ELF-1 (cell line): ENCODE results near the gene PANX1.

ENCODE experiments used
- DNase-seq: peaks from one replicate; pipeline ENCODE4 v3.0.0-alpha.2; 2016; ENCODE audit warnings: low read depth, low spot score

Gene PANX1

DNA sequence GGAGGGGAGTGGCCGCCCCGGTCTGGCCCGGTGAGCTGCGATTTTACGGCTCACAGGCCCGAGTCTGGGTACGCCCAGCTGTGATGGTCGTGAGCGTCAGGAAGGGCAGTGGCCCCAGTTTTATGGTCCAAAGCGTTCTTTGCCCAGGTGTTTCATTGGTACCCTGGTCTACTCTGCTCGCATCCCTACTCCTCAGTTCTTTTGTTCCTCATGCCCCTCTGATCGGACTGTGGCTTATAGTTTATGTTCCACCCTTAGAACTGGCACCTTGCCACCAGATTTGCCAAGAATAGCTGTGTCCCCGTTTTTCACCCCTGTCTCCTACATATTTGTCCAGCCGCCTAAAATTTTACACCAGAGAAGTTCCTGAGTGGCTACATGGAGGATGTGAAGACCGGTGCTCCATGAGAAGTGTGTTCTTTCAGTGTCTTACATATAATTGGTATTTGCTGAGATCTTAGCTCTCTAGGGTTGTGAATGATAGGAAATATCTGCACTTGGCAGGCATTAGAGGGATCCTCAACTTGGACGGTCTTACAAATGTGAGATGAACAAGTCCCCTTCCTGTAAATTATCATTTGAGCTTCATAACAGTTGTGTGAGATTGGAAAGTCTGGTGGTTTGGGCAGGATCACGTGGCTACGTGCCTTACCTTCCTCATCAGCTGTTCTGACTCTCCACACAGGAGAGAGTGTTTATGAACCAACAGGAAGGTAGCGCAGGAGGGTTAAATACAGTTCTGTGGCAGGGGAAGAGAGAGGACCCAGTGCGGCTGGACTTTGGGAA, 1.1 kb downstream of the PANX1 start:
- no peak for DNase-seq

DNA sequence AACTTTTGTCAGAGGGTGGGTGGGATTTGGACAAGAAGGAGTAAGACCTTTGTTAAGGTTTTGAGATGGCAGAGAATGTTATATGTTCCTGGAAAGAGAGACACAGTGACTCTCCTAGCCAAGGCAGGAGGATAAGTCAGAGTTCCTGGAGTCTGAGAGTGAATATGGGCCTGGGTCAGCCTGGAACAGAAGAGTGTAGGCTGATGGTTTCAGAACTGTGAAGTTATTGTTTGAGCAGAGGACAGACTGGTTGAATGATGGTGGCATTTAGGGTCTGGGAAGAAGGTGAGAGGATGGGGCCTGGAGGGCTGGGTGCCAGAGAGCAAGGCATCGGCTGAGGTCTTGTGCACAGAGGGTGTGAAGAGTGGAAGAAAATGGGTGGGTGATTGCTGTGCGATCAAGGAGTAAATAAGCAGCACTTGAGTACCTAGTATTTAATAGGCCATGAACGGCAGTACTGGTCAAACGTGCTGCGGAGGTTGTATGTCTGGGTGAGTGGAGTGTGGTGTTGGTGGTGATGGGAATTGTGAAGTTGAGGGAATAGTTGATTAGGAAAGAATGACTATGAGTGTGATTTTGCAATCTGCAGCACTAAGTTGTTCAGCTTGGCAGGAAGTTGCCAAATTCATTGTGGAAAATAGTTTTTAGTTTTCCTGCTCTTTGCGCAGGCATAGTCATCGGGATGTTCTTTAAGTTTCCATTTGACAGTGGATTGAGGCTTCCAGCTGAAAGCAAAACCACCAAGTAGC, 1.8 kb downstream of the PANX1 start:
- DNase-seq, result no peak

DNA sequence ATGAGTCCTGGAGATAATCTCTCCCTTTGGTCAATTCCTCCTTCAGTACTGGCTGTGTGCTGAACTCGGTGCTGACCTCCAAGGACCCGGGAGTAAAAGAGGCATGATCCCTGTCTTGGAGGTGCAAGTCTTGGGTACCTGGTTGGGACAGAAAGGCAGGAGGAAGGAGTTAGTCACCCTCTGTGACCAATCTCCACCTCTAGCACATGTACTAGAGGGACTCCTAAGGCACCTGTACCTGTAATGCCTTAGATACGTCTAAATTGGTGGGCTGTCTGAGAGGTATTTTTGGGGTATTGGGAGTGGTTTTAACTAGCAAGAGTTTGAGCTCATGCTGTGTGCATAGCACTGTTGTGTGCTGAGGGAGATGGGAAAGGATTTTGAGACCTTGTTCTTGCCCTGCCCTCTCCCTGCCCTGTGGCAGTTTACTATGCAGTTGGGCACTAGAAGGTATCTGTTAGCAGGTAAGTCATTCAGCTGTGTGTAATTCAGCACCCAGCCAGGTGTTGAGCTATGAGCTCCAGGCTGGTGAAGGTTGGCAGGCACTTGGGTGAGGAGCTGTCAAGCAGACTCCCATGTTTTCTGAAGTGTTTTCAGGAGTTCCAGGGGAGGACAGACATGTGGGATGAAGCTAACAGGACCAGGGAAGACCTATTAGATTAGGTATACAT, 2.5 kb downstream of the PANX1 start:
- no peak for DNase-seq

DNA sequence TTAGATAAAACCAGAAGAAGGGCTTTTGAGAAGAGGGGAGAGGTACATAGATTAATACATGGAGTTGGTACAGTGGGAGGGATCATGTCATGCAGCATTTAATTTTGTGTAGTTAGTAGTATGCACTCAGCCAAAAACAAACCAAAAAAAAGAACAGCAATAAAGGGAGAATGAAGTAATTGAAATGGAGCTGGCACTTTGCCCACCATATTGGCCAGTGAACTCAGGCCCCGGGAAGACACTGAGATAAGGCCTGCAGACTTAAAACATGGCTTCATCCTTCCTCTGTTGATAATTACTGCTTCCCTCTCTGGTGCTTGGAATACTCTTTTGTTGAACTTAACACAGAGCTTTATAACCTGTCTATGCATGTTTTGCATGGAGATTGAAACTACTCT, 3.1 kb downstream of the PANX1 start:
- no peak for DNase-seq

DNA sequence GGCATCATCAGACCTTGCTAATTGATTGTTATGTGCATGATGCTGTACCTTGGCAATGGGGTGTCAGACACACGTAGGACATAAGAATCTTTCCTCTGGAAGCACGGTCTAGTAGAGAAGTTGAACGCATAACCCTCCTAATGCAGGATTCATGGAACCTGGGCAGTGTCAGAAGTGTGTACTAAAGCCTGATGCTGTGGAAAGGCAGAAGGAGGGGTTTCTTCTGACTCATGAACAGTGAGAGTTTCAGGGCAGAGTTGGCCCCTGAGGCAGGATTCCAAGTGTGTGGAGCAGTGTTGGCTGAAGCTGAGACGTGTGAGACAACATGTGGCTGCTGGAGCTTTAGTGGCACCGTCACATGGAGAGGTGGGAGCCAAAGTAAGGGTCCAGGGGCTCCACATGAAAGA, 3.5 kb downstream of the PANX1 start:
- DNase-seq, result peak; percentile 38

DNA sequence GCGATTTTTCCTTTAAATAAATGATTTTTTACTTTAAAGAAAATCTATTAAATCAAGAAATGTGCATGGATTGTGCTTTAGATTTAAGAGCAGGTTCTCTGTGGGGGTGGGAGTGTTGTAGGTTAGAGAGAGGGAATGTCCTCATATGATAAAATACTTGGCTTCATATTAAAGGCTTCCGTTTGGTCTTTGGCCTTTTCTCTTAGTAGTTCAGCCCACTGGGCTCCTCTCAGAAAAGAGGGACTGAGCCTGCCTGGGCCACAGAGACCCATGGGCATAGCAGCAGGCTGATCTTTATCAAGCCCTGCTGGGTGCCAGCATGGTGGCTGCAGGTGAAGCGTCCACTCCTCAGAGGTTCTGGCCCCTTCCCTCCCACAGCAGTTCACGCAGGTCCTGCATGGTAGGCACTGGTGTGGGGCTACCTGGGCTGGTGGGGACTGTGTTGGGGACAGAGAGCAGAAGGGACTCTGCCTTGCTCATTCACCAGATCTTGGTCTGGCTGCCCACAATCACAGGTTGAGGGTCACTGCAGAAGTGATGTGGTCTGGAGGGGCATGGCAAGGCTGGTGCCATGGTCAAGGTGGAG, 4.3 kb downstream of the PANX1 start:
- no peak for DNase-seq

DNA sequence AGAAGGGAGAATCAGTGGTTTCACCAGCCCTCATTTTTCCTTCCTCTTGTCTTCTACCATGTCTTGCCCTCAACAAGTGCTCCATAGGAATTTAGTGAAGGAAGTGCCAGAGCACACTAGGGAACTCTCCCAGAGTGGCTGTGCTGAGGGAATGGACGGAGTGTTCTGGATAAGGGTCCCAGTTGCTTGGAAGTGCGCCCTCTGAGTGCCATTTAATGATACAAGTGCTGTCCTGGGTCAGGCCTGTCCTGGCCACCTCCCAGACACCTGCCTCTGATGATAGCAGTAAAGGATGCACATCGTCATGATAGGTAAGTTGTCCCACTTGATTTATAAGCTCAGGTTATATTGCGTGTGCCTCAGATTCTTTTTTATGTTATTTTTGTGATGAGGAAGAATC, 5.1 kb downstream of the PANX1 start:
- no peak for DNase-seq

DNA sequence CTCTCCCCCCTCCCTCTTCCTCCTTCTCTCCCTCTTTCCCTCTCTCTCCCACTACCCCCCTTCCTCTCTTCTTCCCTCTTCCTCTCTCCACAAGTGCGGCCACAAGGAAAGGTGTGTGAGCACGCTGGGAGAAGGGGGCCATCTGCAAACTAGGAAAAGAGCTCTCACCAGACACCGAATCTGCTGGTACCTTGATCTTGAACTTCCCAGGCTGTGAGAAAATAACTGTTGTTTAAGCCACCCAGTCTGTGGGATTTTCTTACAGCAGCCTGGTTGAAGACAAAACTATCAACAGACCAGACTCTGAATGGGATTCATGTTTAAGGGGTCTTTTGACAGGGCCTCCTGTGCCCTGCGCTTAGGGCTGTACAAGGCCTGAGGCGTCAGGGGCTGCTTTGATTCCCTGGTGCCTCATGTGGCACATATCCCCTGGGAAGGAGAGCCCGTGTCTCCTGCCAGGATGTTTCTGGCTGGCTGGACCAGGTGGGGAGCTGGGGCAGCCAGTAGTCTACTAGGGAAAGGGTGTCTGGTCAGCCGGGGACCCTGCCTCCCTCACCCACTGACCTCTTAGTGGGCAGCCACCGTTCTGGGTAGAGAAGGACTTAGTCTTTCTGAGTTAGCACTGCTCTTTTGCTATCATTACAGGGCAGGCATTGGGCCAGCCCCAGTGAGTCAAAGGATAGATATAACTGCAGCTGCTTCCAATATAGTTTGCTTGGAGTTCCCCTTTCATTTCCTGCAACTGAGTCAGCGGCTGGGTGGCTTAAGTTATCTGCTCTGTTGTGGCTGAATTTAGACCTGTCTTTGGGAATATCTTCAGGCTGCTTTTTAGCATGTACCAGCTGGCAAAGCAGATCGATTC, 6.2 kb downstream of the PANX1 start:
- no peak for DNase-seq

DNA sequence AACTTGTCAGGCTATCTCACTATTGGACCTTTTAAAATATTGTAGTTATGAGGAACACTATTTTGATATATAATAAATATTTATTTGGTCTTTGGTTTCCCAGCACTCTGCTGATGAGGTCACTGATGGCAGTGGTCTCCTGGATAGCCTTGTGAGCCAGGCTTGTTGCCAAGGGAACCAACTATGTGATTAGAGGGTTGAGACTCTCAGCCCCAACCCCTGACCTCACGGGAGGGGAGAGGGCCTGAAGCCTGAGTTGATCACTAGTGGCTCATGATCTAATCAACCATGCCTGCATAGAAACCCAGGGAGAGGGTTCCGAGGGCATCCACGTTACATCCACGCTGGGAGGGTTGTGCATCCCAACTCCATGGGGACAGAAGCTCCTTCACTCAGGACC, 10.8 kb downstream of the PANX1 start:
- DNase-seq, result peak; percentile 63

DNA sequence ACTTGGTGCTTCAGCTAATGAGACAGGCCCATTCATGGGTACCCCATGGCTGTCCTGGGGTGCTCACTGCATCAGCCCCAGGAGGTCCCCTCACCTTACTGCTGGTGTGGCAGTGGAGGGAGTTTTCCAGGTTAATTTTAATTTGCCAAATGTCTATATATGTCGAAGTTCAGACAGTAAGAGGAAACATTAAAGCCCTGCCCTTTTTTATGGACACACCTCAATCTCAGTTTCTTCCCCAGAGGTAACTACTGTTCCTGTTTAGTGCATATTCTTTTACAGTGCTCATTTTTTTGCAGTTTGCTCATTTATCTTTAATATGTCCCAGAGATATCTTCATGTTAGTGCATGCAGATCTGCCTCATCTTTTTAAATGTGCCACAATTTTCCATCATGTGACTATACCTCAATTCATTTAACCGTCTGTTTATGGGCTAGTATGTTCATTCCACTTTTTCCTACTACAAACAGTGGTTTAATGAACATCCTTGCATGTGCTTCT, 11.6 kb downstream of the PANX1 start:
- no peak for DNase-seq

DNA sequence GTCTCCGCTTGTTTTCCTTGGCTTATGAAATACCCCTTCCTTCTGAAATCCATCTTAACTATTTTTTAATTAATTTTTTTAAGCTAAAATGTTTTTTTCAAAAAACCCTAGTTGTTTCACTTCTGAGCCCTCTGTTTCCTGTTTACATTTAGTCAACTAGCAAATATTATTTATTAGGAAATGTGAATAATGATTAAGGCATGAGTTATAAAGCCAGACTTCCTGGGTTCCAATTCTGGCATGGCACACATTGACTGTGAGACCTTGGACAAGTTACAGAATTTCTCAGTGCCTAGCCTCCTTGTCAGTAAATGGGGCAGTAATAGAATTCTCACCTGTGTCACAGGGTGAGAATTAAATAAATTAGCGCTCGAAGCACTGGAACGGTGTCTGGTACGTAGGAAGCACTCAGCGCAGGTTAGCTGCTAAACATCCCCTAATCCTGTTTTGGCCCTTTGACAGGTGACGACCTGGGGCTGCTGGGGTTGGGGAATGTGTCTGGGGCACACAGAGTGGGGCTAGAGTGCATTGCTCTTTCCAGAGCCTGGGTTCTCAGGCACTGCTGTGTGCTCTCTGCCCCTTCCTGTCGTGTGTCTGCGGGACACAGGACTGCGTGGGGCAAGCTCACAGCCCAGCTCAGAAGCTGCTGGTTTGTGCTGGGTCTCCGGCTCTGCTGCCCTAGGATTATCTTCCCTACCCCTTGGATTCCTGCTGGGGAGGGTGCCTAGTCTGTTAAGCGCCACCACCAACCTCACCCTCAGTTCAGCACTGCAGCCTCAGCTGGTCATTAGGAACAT, 13.1 kb downstream of the PANX1 start:
- peak; percentile 56 for DNase-seq

DNA sequence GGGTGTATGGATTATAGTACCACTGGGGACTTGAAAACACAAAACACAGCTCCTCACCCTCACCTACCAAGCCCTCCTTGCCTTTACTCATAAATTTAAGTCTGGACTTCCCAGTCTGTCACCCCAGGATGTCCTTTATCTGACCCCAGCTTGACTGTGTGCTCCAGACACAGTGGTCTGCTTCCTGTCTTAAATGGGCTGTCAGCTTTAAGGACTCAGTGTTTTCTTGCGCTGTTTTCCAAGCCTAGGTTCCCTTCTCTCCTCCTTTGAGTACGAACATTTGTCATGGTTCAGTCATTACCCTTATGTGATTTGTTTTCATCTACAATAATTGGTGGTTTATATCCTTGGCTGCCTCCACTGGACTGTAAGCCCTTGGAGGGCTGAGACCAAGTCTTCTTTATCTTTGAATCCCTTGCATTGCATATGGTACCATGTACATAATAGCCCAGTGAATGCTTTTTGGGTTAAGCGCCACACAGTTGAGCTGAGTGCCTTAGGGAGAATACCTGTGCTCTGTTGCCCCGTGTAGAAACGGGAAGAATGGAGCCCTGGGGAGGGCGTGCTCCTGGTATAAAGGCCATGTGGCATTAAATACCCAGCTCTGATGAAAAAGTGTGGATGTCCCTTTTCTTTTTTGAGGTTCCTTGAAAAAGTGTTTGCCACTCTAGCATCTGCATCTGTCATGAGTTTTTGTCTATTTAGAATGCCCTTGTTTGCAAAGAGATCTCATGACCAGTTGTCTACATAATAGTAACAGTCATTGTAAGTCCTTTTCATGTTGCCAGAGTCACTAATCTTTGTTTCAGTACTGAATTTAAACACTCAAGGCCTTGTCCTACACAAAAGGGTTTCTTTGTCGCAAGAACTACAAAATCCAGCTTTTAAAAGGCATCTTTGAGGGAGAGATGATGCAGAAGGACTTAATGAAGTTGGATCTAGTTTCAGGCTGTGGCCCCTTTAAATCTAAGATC, 14.0 kb downstream of the PANX1 start:
- peak; percentile 56 for DNase-seq

DNA sequence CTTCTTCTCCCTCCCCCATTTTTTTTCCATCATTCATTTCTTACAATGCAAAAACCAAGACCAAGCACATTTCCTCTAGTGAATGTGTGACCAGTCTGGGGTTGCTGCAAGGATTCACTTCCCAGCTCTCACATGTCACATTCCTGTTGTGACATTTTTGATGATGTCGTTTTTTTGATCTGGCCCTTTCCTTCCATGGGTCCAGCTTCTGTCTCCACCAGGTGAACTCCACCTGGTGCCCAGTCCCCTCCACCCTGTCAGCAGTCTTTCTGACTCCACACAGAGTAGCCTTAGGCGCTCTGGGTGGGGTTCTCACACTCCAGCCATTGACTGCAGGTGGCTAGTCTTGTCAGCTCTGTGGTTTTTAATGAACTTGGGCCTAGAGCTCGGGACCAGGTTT, 15.6 kb downstream of the PANX1 start:
- DNase-seq, result peak; percentile 27

DNA sequence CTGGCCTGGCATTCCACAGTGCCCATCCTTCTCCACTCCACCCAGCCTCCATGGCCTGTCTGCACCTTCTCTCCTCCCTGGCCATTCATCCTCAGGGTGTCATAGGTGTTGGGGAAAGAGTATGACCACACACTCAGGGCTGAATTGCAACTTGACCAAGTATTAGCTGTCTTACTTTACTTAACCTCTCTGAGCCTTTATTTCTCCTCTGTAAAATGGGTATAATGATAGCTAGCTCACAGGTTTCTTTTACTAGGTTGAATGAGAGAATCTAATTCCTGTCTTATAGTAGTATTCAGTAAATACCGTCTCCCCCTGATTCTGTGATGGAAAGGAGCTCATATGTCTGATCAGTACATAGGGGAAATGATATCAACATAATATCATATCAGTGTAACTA, 16.0 kb downstream of the PANX1 start:
- no peak for DNase-seq

DNA sequence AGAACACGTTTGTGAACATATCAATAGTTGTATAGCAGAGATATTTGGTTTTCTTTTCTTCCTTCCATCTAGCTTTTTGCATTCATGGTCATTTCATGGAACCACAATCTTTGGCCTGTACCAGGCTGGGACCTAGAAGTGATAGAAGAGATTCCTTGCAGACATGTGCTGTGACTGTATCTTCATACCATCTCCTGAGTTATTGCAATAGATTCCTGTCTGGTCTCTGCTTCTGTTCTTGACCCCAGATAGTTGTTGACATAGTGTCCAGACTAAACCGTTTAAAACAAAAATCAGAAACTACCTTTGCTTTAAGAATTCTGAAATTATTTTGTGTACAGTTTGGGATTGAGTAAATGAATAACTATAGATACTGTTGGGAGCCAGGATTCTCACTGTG, 16.8 kb downstream of the PANX1 start:
- no peak for DNase-seq

DNA sequence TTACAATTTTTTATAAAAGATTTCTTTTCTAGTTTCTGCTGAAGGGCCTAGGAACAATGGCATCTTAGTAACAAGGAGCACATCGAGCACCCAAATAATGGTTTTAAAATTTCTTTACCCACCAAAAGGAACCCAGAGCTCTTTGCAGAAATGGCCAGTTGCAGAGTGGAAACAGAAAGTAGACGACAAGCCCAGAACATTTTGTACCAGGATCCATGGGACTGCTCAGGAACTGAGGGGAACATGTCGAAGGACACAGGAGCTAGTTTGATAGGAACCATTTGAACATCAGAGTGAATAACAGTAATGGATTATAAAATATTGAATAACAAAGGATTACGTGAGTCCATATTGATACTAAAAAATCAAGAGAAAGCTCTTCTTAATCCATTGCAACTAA, 17.3 kb downstream of the PANX1 start:
- DNase-seq, result no peak

DNA sequence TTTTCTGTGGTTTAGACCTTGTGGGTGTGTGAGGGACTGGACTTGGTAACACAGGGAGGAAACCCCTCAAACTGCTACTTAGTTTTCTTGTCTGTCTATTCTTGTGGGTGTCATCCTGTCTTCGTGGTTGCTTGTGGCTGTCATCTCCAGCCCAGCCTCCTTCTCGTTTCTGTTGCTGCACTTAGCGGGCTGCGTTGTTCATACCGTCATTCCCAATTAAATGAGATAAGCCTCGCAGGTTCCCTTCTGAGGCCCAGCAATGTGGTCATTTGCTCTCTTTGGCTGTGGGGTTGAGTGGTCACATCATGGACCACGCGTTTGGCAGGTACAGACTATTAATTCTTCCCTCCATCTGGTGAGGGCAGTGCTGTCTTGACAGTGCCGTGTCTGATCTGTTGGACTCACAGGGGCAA, 18.8 kb downstream of the PANX1 start:
- DNase-seq, result no peak

DNA sequence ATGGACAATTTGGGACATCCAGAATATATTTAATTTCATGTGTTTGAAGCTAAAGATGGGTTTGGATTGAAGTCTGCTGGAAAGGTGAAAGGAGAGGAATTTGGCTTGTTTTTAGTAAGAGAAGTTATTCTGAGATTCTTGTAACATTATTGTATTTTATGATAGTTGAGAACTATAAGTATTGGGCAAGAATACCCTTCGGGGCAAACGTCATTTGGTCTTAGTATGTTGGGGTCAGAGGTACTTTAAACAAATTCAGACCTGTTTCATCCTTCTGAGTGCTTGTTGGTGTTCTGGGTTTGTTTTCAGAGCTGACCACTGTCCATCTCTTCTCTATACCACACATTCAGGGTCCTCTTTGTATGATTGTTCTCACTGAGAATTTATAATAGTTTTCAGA, 19.5 kb downstream of the PANX1 start:
- DNase-seq, result no peak

DNA sequence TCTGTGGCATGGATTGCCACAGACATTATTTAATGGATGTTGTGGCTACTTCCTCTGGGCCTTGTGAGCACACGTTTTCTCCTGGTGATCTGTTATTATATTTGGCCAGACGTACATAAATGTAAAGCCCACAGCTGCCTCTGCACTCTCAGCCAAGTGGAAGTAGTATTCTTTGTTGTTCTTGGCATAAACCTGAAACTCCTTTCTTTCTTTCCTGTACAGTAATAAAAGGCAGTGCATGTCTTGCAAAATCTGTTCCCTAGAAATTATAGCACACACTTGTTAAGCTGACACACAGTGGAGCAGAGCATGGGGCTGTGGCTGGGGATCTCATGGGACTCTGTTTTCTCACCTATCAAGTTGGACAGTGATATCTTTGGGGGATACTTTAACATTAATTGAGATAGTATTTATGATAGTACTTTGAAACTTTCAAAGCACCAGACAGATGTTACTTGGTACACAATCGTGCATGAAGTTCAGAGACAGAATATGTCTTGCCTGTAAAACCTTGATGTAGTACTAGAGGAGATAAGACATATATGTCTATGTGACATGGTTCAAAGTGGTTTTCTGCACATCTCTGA, 20.9 kb downstream of the PANX1 start:
- no peak for DNase-seq
